ENCODE measurements around the gene EGFR.

EGFR gene

DNA sequence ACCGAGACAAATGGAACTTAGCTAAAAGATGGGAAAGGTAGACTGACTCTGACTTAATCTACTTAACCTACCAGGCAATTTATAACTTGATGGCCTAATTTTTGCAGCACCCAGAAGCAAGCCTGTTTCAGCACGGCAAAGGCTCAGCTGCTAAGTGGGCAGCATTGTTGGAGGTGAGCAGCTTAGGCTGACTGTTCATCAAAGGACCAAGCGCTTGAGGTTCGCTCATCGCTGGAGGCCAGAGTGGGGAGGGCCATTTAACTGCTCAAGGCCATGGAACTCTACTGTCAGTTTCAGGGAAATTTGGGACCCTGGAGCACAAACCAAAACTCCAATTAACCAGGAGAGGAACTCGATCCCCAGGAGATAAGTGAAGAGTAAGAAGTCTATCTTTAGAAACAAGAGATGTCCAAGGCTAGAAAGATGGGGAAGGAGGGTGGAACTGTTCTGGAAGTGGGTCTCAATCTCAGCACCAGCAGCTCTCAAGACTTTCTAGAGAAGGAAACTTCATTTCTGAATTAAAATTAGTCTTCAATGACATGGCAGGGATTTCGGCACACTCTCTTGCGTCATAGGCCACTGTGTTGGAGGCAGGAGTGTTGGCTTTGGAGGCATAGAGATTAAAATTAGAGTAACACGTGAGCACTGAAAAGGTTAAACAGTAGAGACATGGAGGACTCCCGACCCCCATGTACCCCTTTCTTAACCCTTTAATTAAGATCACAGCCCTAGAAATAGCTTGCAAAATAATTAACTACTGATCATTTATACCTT lies 43.1 kb downstream of the EGFR start:
- DNase-seq (ENCODE audit: low read depth in 2 of 2) = no peak

DNA sequence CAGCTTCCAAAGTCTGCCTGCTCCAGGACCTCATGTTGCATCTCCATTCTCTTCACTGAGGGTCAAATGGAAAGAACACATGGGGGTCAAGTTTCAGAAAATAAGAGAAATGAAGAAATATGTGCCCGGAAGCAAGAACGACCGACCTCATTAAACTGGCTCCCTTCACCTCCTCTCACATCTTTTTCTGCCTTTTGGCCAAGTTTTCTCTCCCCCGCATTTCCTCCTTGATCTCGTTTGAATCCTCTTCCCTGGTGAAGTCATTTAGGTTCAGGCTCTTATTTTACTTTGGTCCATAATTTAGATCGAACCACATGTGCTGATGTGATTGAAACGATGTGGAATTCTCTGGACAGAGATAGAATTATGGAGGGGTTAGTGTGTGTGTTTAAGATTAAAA lies 44.2 kb downstream of the EGFR start:
- no peak for DNase-seq (ENCODE audit: low read depth in 2 of 2)

DNA sequence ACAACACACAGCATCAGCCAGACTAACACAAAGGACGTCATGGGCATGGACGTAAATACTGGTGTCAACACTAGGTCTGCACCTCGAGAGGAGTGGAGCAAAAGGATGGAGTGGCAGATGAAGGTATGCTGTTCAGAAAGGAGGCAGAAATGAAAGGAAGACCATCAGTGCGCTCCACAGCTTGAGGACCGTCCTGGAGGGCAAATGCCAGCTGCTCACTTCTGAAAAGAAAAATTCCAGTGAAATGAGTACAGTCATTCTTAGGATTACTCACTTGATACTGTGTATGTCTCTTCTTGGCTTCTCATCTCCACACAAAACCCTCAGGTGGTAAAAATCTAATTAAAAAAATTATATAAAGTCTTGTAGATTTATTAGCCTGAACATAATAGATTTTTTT lies 44.8 kb downstream of the EGFR start:
- no peak for DNase-seq (ENCODE audit: low read depth in 2 of 2)

DNA sequence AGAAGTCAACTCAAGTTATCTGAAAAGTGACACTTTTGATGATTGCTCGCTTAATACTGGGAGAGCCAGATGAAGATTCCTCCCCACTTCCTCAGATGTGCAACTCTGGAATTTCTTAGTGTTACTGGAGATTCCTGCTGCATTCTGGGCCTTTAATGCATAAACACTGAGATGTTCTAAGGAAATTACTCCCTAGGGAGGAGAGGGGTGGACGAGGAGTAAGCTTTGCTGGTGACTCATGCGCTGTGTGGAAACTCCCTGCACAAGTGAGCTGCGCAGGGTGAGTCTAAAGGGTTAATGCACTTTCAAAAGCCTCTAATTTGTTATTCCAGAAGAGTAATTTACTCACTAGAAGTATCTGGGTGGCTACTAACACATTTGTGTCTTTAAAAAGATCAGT lies 46.3 kb downstream of the EGFR start:
- no peak for DNase-seq (ENCODE audit: low read depth in 2 of 2)

DNA sequence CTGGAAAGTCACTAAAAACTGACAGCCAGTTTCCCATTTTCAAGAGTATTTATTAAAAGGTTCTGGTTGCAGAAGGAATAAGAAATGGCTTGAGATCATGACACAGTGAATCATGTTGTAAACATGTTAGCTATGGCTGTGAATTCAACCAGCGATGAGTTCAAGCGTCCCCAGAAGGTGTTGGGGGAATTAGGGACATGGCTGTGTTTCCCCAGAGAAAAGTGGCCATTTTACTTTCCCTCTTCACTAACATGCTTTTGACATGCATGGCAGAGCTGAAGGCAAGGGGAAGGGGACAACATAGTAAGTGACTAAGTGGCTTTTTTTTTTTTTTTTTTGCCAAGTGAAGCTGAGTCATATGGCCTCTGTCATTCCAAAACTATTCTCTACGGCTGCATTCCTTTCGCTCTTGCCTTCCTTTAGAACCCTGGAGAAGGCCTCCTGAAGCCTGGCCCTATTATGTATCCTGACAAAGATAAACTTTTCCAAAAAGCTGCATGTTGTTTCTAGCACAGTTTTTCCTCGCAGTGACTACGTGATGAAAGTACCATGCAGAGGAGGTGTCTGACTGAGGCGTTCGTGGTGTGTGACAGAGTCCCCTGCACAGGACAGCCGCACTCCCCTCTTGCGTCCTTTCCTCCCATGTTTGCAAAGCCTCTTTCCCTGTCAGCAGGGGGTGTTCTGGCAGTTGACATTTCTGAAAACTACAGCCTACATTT lies 46.9 kb downstream of the EGFR start:
- no peak for DNase-seq (ENCODE audit: low read depth in 2 of 2)

DNA sequence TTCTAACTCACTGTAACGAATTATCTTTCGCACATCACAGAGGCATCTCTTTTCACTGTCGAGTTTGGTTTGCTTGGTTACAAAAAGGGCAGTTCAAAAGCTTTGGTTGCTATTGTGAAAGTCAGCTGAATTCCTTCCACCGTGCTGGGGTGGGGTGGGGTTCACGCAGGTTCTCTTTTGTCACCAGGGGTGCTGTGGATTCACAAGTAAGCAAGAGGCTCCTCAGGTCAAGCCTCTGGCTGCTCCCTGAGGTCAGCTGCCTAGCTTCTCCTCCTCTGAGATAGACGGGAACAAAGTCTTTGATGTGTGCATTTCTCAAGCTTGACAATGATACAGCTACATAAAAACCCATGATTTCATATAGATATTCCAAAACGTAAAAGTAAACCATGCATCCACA lies 47.7 kb downstream of the EGFR start:
- no peak for DNase-seq (ENCODE audit: low read depth in 2 of 2)

DNA sequence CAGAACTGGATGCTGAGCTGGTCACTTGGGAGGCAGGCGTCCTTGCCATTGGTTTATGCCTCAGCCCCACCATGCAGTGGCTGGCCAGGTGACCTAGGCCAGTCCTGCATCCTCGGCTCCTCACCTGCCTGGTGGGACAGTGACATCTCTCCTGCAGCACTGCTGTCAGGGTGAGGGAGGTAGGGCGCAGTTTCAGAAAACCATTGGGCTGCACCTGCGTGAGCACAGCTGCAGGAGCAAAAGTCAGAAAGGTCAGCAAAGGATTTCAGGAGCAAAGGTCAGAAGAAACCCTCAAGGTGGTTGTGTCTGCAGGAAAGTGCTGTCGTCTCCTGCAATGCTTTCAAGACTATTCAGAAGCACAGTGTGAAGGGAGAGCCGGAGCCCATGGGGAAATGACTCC lies 48.1 kb downstream of the EGFR start:
- no peak for DNase-seq (ENCODE audit: low read depth in 2 of 2)

DNA sequence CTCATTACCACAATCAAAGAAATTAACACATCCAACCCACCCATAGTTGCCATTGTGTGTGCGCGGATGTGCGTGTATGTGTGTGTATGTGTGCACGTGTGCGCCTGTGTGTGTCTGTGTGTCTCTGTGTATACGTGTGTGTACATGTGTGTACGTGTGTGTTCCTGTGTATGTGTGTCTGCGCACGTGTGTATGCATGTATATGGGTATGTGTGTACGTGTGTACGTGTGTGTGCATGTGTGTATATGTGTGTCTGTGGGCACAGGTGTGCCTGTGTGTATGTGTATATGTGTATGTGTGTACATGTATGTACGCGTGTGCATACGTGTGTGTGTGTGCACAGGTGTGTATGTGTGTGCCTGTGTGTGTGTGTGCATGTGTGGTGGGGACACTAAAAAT lies 48.9 kb downstream of the EGFR start:
- DNase-seq (ENCODE audit: low read depth in 2 of 2) = no peak

DNA sequence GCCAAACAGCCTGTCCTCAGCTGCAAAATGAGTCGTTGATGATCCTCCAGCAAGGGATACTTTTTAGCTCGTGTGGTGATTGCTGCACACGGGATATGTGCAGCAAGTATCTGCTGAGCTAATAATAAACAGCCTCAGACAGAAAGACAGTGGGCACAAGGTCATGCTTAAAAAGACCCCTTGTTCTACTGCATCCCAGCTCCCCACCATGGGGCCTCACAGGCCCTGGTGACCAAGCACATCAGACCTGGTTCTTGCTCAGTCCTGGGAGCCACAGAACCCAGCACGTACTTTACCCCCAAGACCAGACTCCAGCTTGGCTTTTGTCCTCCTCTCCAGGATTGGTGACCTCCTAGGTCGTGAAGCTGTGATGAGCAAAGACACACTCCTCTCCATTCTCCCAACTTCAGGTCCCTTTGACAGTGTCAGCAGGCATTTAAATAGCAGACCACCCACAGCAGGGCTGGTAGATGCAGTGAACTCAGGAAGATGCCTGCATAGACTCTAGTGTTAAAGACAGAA lies 50.5 kb downstream of the EGFR start:
- no peak for DNase-seq (ENCODE audit: low read depth in 2 of 2)

DNA sequence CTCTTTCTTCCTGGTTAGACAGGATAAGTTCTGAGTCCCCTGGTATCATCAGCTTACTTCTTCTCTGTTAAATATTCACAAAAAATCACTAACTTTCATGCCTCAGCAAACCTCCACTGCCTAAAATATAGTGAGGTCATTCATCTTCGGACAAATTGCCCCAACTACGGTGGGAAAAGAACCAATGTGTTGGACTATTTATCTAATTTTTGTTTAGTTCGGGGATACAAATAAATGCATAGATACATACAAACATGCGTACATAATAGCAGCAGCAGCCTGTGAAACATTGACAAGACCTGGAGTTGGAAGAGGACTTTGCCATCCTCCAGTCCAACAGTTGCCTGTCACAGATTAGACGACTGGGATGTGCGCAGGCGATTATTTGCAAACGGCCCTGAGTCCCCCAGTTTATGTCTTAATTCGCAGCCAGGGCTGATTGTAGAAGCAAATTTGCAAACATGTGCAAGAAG lies 51.5 kb downstream of the EGFR start:
- DNase-seq (ENCODE audit: low read depth in 2 of 2) = no peak

DNA sequence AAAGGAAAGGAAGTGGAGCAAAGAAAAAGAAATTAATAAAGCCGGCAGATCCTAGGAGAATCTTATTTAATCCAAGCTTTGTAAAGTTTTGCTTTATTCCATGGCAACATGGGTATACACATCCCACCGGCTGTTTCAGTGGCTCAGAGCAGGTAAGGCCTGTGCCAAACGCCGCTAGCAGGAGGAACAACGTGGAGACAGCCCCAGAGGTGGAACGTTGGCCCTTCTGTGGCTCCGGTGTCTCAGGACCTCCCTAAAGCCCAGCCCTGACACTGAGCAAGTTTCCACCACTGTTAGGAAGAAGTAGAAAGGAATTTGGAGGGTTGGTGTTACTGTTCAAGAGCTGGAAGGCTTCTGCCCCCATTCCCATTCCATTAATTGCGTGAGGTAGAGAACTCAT lies 52.0 kb downstream of the EGFR start:
- DNase-seq (ENCODE audit: low read depth in 2 of 2) = no peak

DNA sequence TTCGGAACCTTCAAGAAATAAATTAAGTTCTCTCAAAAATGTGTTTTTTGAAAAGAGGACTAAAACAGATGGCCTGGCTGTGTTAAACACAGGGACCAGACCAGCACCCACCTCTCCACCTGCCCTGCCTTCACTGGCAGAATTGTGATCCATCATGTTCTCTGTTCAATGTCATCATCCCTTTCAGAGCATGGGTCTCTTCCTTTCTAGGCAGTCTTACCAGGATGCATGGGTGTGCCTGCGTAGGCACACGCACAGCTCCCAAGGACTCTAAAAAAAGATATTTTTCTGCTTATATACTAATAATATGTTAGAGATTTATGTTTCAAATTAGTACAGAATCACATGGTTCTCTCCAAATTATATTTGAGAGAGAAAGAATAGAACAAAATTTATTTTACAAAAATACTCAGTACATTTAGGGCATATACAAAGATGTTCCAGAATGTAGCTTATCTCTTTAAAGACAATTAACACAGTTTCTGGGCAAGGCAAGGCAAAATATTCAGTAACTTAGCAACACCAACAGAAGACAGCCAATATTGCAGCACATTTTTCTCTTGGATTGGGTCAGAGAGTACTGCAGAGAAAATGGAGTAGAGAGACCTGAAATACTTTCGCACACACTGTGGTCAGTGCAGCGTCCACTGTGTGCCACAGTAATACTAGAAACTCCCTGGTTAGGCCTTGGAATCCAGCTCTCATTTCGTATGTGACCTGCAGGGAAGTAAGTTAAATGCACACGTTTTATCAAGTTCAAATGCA lies 52.8 kb downstream of the EGFR start:
- no peak for DNase-seq (ENCODE audit: low read depth in 2 of 2)

DNA sequence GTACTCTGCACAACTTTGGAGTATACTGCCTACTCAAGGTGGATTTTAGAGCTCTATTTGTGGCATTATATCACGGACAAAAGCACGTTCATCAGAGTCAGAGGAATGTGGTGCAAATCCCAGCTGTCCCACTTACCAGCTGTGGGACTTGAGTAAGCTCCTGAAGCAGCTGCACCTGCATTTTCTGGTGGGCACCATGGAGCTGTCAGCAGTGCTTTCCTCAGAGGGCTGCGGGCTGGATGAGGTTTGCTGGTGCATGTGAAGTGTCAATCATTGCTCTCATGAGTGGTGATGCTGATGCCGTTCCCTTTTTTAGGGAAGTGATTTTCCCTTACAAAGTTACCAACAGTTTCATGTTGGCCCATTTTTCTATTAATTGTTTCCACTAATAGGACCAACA lies 53.4 kb downstream of the EGFR start:
- DNase-seq (ENCODE audit: low read depth in 2 of 2) = no peak

DNA sequence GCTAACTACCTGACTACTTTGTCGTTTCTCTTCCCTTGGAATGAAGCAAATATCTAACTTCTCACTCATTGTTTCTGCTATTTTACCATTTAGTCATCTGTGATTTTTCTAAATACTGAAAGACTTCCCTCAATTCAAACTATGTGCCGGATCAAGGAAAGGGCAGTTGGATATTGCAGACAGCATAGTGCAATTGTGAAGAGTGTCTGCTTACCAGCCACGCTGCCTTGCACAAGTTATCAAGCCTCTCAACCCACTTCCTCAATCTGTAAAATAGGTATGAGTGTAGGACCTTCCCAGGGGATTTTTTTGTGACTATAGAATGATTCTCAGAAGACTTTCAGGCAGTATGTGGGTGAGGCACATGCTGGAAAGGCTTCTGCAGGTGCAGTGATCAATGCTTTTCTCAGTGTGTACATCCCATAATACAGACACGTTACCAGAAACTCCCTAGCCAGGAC lies 54.3 kb downstream of the EGFR start:
- no peak for DNase-seq (ENCODE audit: low read depth in 2 of 2)

DNA sequence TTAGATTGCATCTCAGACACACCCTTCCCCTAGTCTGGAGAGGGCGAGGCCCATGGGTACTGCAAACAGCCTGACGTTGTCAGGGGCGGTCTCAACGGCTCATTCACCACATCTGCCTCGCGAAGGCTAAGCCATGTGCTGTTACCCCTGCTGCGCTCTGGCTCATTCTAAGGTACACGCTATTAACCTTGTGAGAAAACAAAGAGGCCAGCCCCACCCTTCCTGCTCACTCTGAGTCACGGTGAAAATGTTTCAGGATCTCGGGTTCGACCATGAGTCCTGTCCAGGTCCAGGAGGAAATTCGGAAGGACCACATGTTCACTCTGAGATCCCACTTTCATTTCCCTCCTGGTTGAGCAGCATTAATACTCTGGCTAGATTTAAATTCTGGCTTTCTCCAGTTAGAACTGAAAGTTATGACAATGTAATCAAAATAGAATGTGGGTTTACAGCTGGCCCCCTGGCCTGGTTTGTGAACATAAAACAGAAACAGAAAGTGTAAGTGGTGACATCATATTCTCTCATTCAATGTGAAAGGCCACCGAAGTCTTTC lies 55.2 kb downstream of the EGFR start:
- no peak for DNase-seq (ENCODE audit: low read depth in 2 of 2)

DNA sequence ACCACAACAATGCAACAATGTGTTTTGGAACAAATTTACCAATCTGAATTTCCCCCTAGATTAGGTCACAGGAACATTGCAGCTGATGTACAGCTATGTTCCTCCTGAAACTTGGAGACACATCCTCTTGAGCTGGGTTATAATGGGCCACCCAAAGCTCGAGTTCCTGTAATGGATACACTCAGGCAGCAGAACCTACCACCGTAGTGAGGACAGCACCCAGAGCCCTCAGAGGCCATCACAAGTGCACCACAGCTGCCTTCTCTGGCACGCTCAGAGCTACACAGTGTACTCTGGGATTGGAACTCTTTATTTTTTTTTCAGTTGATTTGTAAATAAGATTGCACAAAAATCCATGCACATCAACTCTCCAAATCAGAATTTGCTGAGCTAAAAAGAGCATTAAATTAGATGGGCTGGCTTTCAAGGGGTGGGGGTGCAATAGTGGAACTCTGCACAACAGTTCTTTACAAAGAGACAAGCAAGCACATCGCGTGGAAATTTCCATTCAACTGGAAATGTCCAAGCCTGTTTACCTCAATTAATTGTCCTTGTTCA lies 56.7 kb downstream of the EGFR start:
- no peak for DNase-seq (ENCODE audit: low read depth in 2 of 2)

DNA sequence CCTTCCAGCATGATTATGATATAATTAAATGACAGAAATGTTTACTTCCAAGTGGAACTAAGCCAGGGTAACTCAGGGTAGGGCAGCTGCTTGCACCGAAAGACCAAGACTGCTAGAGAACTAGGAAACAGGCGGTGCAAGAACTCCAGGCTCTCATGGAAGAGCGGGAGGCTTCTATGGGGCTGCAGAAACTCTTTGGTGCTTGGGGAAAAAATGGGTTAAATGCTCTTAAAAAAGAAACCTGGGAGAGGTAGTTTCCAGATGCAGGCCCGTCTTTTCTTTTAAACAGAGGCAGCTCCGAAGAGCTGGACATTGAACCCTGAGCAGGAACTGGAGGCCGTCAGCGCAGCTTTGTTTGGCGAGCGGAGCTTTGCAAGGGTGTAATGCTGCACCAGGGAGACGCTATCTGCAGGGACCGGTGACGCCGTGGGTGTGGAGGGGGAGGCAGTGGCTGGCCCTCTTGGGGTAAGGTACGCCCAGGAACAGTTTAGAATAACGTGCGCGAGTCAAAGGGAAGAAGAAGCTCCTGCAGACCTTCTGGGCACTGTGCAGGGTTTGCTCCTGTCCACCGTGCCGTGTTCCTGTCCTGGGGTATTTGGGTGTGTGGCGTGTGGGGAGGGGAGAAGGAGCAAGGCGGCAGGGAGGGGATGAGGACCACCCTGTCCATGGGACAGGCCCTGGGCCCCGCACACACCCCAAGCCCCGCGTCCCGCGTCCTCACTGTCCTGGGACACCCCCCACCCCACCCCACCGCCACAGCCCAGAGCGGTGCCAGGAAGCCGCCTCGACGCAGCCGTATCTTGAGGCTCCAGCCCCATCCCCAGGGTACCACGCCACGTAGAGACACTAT lies 59.0 kb downstream of the EGFR start:
- no peak for DNase-seq (ENCODE audit: low read depth in 2 of 2)

DNA sequence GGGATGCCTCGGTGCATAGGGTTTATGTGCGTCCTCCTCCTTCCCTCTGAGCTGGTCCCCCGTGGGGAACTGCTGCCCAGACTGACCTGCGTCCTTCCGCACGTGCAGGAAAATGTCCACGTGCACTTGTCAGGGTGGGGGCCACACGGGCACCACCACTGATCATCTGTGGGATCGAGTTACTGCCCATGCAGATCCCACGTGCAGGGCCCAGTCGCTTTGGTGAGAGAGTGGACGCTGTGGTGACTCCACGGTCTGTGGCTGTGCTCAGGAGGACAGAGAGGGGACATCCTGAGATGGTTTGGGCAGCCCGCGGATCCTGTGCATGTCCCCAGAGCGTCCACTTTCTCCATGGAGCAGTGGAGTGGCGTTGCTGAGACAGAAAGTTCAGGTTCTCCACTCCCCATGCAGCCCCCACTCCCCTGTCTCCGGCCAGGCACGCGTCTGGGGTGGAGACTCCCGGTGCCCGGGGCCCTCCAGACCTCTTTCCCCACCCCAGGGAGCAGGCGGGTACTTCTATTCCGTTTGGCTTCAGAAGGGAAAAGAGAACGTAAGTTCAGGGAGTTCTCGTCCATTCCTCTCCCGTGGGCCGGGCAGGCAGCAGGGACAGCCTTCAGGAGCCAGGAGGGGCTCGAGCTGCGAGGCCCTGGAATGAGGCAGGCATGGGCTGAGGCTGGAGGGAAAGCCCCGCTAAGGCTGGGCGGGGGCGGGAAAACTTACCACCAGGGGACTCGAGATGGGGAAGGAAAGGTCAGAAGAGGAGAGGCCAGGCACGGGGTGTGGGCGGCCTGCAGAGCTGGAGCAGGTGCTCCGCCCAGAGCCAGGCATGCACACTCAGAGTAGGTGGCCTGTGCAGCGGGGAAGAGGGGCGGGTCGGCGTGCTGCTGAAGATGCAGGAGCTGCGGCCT lies 59.9 kb downstream of the EGFR start:
- no peak for DNase-seq (ENCODE audit: low read depth in 2 of 2)

DNA sequence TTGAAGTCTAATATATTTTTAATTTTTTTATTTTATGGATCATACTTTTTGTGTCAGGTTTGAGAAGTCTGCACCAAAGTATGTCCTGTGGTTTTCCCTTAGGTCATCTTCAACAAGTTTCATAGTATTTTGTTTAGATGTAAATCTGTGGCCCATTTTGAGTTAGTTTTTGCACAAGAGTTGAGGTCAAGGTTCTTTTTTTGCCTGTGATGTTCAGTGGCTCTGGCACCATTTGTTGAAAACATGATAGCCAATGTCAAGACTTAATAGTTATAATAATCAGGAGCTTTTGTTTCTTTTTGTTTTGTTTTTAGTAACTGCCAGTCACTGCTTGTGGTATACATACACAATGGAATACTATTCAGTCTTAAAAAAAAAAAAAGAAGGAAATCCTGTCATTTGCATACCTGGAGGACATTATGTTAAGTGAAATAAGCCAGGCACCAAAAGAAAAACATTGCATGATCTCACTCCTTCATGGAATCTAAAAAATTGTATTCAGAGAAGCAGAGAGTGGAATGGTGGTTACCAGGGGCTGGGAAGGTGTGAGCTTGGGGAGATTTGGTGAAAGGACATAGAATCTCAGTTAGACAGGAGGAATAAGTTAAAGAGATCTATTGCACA lies 61.3 kb downstream of the EGFR start:
- no peak for DNase-seq (ENCODE audit: low read depth in 2 of 2)

Data from stimulated activated CD8-positive, alpha-beta memory T cell treated with anti-CD3 and anti-CD28 coated beads, Interleukin-15, amount 100 ng/mL, for 48 hours (primary cell).